B cell (primary cell): Measurements from ENCODE around the gene GNAL.

ENCODE experiments used
- EZH2 ChIP-seq: IDR thresholded peaks from 2 replicates; pipeline ENCODE4 v1.6.1; 2012; ENCODE audit warnings: borderline replicate concordance, low read depth, mild to moderate bottlenecking, moderate library complexity, low read length; ENCODE audit not compliant: insufficient read depth, poor library complexity, severe bottlenecking
- TF ChIP-seq, protein P1 (sequence below): fragments of 200-600 bp; IDR thresholded peaks from one replicate; pipeline ENCODE4 v1.8.0; 2022; ENCODE audit warnings: antibody characterized with exemption, mild to moderate bottlenecking

DNA sequence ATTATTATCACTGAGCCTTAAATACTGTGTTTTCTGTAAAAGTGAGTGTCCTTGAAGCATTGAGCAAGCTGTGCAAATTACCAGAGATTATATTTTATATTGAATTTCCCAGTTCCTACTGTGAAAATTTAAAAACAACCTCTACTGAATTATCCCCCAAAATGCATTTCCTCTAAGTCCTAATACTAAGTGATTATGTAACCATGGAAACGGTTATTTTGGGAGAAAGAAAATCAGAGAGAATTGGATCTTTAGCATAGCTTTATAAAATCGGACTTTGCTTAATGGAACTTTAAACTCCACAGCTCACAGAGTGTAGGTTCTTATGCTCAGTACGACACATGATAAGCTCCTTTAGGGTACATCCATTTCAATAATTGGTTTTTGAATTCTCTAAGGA is 142.9 kb downstream of the GNAL start:
- TF ChIP-seq, protein P1, sequence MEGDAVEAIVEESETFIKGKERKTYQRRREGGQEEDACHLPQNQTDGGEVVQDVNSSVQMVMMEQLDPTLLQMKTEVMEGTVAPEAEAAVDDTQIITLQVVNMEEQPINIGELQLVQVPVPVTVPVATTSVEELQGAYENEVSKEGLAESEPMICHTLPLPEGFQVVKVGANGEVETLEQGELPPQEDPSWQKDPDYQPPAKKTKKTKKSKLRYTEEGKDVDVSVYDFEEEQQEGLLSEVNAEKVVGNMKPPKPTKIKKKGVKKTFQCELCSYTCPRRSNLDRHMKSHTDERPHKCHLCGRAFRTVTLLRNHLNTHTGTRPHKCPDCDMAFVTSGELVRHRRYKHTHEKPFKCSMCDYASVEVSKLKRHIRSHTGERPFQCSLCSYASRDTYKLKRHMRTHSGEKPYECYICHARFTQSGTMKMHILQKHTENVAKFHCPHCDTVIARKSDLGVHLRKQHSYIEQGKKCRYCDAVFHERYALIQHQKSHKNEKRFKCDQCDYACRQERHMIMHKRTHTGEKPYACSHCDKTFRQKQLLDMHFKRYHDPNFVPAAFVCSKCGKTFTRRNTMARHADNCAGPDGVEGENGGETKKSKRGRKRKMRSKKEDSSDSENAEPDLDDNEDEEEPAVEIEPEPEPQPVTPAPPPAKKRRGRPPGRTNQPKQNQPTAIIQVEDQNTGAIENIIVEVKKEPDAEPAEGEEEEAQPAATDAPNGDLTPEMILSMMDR, result no peak
- no peak for TF ChIP-seq EZH2
